A549 (cell line): ENCODE data around the gene P3H2. TPM values are rescaled to one million over a fixed set of nuclear protein-coding genes. Genes with fewer than 3 reads are reported as not detected.

ENCODE experiments used
- ATAC-seq, 2 experiments: fragments of 200-7000 bp in 1 of 2; fragments of >200 bp in 1 of 2; cut with Nextera tagmentation in 1 of 2; cut with Tn5 transposase in 1 of 2; 3 replicates each; pipeline versions ENCODE4 v1.8.0 to v1.9.1; 2018 to 2020; ENCODE audit warnings: mild to moderate bottlenecking in 1 of 2, moderate library complexity in 1 of 2
- CTCF ChIA-PET: fragments of 300-600 bp; sonication (Branson Sonifier 250); formaldehyde crosslinking; extraction: SDS; loops from one replicate; lab custom pipeline; 2021; ENCODE audit warnings: antibody characterized with exemption, inconsistent platforms; lab: Yijun Ruan, JAX
- POLR2A ChIA-PET: fragments of 350-600 bp; formaldehyde crosslinking; extraction: SDS; loops from one replicate; lab custom pipeline; 2021; ENCODE audit warnings: antibody characterized with exemption, inconsistent platforms; lab: Yijun Ruan, JAX
- DNase-seq, 2 experiments: peaks; one replicate each; pipeline versions ENCODE4 v3.0.0 to v3.0.0-alpha.2; 2011 to 2016; ENCODE audit warnings: low read depth in 1 of 2, low spot score in 1 of 2
- FAIRE-seq: peaks from 2 replicates; lab custom pipeline; 2011; peaks lifted over from hg19 to GRCh38; lab: Jason Lieb, UNC
- H3K27ac ChIP-seq, 2 experiments: fragments of >200 bp; sonication (Bioruptor Twin); formaldehyde crosslinking; 3 replicates each; pipeline ENCODE4 v1.5.1; 2016 to 2017
- H3K4me1 ChIP-seq: fragments of >200 bp; sonication (Bioruptor Twin); formaldehyde crosslinking; 3 replicates; pipeline ENCODE4 v1.6.1; 2016
- H3K4me2 ChIP-seq: fragments of >200 bp; sonication (Bioruptor Twin); formaldehyde crosslinking; 3 replicates; pipeline ENCODE4 v1.6.1; 2016
- H3K4me3 ChIP-seq: fragments of >200 bp; sonication (Bioruptor Twin); formaldehyde crosslinking; 3 replicates; pipeline ENCODE4 v1.5.1; 2016
- H3K9me3 ChIP-seq: fragments of >200 bp; sonication (Bioruptor Twin); formaldehyde crosslinking; 3 replicates; pipeline ENCODE4 v1.6.1; 2016
- BCL3 ChIP-seq: fragments of >200 bp; sonication (Bioruptor Twin); formaldehyde crosslinking; IDR thresholded peaks from 3 replicates; pipeline ENCODE4 v1.6.1; 2016
- BHLHE40 ChIP-seq: IDR thresholded peaks from 2 replicates; pipeline ENCODE4 v1.6.1; 2012; ENCODE audit warnings: low read depth, low read length, inconsistent platforms
- CBX2 ChIP-seq: fragments of 200-600 bp; sonication (generic); IDR thresholded peaks from 2 replicates; pipeline ENCODE4 v1.6.1; 2016; ENCODE audit warnings: low read depth, mild to moderate bottlenecking, borderline replicate concordance
- CBX8 ChIP-seq: fragments of 200-600 bp; sonication (generic); IDR thresholded peaks from 2 replicates; pipeline ENCODE4 v1.6.1; 2016
- CHD2 ChIP-seq: fragments of 150-350 bp; IDR thresholded peaks from 2 replicates; pipeline ENCODE4 v1.6.1; 2014; ENCODE audit warnings: low read length; ENCODE audit not compliant: partially characterized antibody
- CHD4 ChIP-seq: fragments of 200-600 bp; sonication (generic); IDR thresholded peaks from 2 replicates; pipeline ENCODE4 v1.6.1; 2016; ENCODE audit warnings: antibody characterized with exemption, mild to moderate bottlenecking, borderline replicate concordance
- EHMT2 ChIP-seq: fragments of 200-600 bp; sonication (generic); IDR thresholded peaks from 2 replicates; pipeline ENCODE4 v1.6.1; 2016; ENCODE audit warnings: antibody characterized with exemption, low read depth, mild to moderate bottlenecking, moderate library complexity
- EP300 ChIP-seq, 2 experiments: fragments of >200 bp; sonication (Bioruptor Twin); formaldehyde crosslinking; IDR thresholded peaks; 2 replicates in 1 of 2; 3 replicates in 1 of 2; pipeline ENCODE4 v1.6.1; 2016 to 2017
- FOSB ChIP-seq: fragments of 250-450 bp; sonication (Bioruptor Pico); IDR thresholded peaks from 2 replicates; pipeline ENCODE4 v1.5.0; 2020; ENCODE audit warnings: mild to moderate bottlenecking, moderate library complexity
- HDAC2 ChIP-seq: fragments of 200-600 bp; sonication (generic); IDR thresholded peaks from 2 replicates; pipeline ENCODE4 v1.6.1; 2016
- HES2 ChIP-seq: fragments of >200 bp; sonication (Bioruptor Twin); formaldehyde crosslinking; IDR thresholded peaks from 2 replicates; pipeline ENCODE4 v1.6.1; 2016
- HOXA7 ChIP-seq: fragments of 250-450 bp; sonication (Bioruptor Pico); IDR thresholded peaks from 2 replicates; pipeline ENCODE4 v1.5.0; 2020; ENCODE audit warnings: mild to moderate bottlenecking, moderate library complexity
- JUN ChIP-seq, 2 experiments: fragments of >200 bp; sonication (Bioruptor Twin); formaldehyde crosslinking; IDR thresholded peaks; 2 replicates in 1 of 2; 3 replicates in 1 of 2; pipeline ENCODE4 v1.6.1; 2016 to 2017
- JUNB ChIP-seq: fragments of >200 bp; sonication (Bioruptor Twin); formaldehyde crosslinking; IDR thresholded peaks from 2 replicates; pipeline ENCODE4 v1.6.1; 2016
- PHF8 ChIP-seq: fragments of 200-600 bp; sonication (generic); IDR thresholded peaks from 2 replicates; pipeline ENCODE4 v1.6.1; 2016; ENCODE audit warnings: low read depth, mild to moderate bottlenecking, antibody characterized with exemption, moderate library complexity, borderline replicate concordance
- POLR2A ChIP-seq: IDR thresholded peaks from 2 replicates; pipeline ENCODE4 v1.6.1; 2012; ENCODE audit warnings: mild to moderate bottlenecking, low read length
- POLR2AphosphoS2 ChIP-seq: conservative IDR thresholded peaks from 2 replicates; pipeline ENCODE4 v1.6.1; 2012; ENCODE audit warnings: low read length, improper control_type of control experiment, inconsistent platforms
- RAD21 ChIP-seq, 2 experiments: fragments of >200 bp in 1 of 2; sonication (Bioruptor Twin) in 1 of 2; formaldehyde crosslinking in 1 of 2; IDR thresholded peaks in 1 of 2; conservative IDR thresholded peaks in 1 of 2; 2 replicates in 1 of 2; 3 replicates in 1 of 2; pipeline ENCODE4 v1.6.1; 2012 to 2018; ENCODE audit warnings: inconsistent platforms in 1 of 2
- RARB ChIP-seq: fragments of 250-450 bp; sonication (Bioruptor Pico); IDR thresholded peaks from 2 replicates; pipeline ENCODE4 v1.8.0; 2021; ENCODE audit warnings: mild to moderate bottlenecking, moderate library complexity
- RFX5 ChIP-seq: fragments of 450-650 bp; IDR thresholded peaks from 2 replicates; pipeline ENCODE4 v1.7.1; 2014; ENCODE audit warnings: antibody characterized with exemption, mild to moderate bottlenecking, moderate library complexity
- RNF2 ChIP-seq: fragments of 200-600 bp; sonication (generic); IDR thresholded peaks from 2 replicates; pipeline ENCODE4 v1.6.1; 2016; ENCODE audit warnings: low read depth, mild to moderate bottlenecking, antibody characterized with exemption, moderate library complexity, borderline replicate concordance
- whole genome bisulfite sequencing: methylation state at CpG from one replicate; pipeline ENCODE4 v1.1.6; 2017; ENCODE audit errors: missing lambda C conversion rate; 5-methylcytosine and 5-hydroxymethylcytosine counted together
- polyA plus RNA-seq, 4 experiments: library from polyadenylated mRNA; depleted of rRNA in 3 of 4; stranded (reverse); fragments of >200 nt; fragmentation: RNase III in 1 of 4; extraction: RNeasy Plus Mini Kit Qiagen cat#74134 plus additional on column Dnase treatment in 1 of 4; gene quantifications; 2 replicates in 3 of 4; 3 replicates in 1 of 4; pipeline ENCODE4 v1.2.3, GENCODE V29; 2011 to 2017
- TF ChIP-seq, protein P1 (sequence below): fragments of 200-600 bp; sonication (generic); IDR thresholded peaks from 2 replicates; pipeline ENCODE4 v1.6.1; 2016; ENCODE audit warnings: antibody characterized with exemption, mild to moderate bottlenecking, moderate library complexity

The P3H2 gene
- polyA plus RNA-seq, 2 of the 4 experiments (the other 2 are of a cell fraction): 56.6 to 72.5 TPM

GRCh38 chr3:189936201-189936945 lies 184.3 kb downstream of the P3H2 start:
- H3K27ac ChIP-seq: peak overlapping the region; percentile 70 to 81
- FAIRE-seq: no peak
- peak overlapping the region; percentile 40 for H3K4me2 ChIP-seq

DNA sequence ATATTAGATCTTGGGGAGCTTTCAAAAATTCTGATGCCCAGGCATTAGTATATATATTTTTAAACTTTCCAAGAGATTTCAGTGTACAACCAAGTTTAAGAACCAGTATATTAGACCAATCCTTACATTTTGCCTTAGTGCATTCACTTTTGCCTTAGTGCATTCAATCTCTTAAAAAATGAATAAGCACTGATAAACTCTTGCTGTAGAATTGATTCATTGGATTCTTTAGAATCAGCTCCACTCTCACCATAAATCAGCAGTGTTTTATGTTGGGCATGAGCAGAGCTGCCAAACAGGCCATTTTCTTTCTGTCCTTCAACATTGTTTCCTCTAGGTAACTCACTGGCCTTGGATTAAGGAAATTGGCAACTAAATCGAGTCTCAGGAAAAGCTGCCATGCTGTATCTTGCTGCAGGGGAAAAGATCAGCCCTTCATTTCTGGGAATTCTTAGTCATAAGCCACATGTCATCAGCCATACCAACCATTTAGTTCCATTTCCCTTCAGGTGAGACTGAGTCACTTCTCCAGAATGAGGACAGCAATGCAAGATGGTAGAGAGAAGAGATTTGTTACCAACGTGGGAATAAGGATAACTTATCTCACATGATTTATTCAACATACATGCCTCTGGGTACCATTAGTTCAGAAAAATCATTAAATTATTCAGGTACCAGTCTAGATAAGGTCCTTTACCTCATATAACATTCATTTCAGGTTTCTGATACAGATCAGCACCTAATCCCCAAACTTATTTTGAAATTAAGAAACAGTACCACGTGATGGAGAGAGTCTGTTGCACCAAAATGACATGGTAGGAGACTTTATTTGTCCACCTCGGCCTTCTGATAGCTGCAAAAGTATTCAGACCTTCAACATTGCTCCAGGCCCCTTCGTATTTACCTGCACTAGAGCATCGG lies 192.5 kb downstream of the P3H2 start:
- Histone ChIP-seq H3K27ac (peak overlapping the region; percentile 22 to 59; a peak in 4 of 6 replicates), H3K4me3 (no peak overlapping the region), H3K9me3 (no peaks in the 10 kb centered on the region), H3K4me2 (no peak overlapping the region), H3K4me1 (no peaks in the 10 kb centered on the region)
- 63% methylated on average over 6 of the region's 6 CpGs for WGBS
- no peak for DNase-seq
- FAIRE-seq: no peak
- CTCF ChIA-PET: no interaction called here
- TF ChIP-seq RAD21 (conservative IDR thresholded peaks at IDR 0.05 in 1 of 2, IDR thresholded peaks at IDR 0.05 in 1 of 2) (no peak), POLR2AphosphoS2 (no peak), JUNB (no peak), EP300 (IDR thresholded peaks at IDR 0.05) (no peak), EHMT2 (no peak), BCL3 (no peak), PHF8 (no peak), HES2 (no peak), HDAC2 (no peak), CHD2 (no peak), BHLHE40 (no peak), CBX8 (no peak), JUN (IDR thresholded peaks at IDR 0.05) (no peak), CBX2 (no peak), RNF2 (no peak), POLR2A (no peak)
- POLR2A ChIA-PET: no interaction called here
- no peak for ATAC-seq

More at GRCh38 chr3:189936201-189936945, 184.3 kb downstream of the P3H2 start:
- ChIA-PET CTCF (interaction anchor here (1.0 to 1.6 kb wide), 2 partner anchors 10 to 40 kb away, joined by 3 read pairs; no protein-coding TSS in a partner anchor), POLR2A (no interaction called here)
- Histone ChIP-seq H3K4me3 (no peak overlapping the region), H3K4me1 (peaks cover 37% of the 10 kb centered on the region), H3K9me3 (0 out of 3 replicates have a peak, but pooled peaks cover 4% of the 10 kb centered on the region)
- 80% methylated on average over 6 of the region's 6 CpGs for WGBS
- DNase-seq: no peak
- ATAC-seq: no peak
- TF ChIP-seq FOSB (CRISPR knock-in tag) (no peak), RFX5 (no peak), RARB (CRISPR knock-in tag) (no peak), CHD4 (no peak), HOXA7 (CRISPR knock-in tag) (no peak), POLR2A (no peak)
- TF ChIP-seq, protein P1, sequence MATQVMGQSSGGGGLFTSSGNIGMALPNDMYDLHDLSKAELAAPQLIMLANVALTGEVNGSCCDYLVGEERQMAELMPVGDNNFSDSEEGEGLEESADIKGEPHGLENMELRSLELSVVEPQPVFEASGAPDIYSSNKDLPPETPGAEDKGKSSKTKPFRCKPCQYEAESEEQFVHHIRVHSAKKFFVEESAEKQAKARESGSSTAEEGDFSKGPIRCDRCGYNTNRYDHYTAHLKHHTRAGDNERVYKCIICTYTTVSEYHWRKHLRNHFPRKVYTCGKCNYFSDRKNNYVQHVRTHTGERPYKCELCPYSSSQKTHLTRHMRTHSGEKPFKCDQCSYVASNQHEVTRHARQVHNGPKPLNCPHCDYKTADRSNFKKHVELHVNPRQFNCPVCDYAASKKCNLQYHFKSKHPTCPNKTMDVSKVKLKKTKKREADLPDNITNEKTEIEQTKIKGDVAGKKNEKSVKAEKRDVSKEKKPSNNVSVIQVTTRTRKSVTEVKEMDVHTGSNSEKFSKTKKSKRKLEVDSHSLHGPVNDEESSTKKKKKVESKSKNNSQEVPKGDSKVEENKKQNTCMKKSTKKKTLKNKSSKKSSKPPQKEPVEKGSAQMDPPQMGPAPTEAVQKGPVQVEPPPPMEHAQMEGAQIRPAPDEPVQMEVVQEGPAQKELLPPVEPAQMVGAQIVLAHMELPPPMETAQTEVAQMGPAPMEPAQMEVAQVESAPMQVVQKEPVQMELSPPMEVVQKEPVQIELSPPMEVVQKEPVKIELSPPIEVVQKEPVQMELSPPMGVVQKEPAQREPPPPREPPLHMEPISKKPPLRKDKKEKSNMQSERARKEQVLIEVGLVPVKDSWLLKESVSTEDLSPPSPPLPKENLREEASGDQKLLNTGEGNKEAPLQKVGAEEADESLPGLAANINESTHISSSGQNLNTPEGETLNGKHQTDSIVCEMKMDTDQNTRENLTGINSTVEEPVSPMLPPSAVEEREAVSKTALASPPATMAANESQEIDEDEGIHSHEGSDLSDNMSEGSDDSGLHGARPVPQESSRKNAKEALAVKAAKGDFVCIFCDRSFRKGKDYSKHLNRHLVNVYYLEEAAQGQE: no peak
